OCI-LY7 (cell line): ENCODE results near the gene SCLT1. TPM values are rescaled to one million over a fixed set of nuclear protein-coding genes. Genes with fewer than 3 reads are reported as not detected.

Experiments used
- BruUV-seq: library from RNA; stranded (reverse); fragments of 400-500 nt; replicated peaks from 2 replicates; lab custom pipeline; 2021; lab: Mats Ljungman, UMichigan
- CTCF ChIA-PET: fragments of 300-600 bp; sonication (Branson Sonifier 250); formaldehyde crosslinking; loops from one replicate; lab custom pipeline; 2022; ENCODE audit warnings: antibody characterized with exemption; ENCODE audit not compliant: unreplicated experiment; lab: Charles Lee
- POLR2A ChIA-PET: fragments of 300-600 bp; sonication (Branson Sonifier 250); formaldehyde crosslinking; loops from one replicate; lab custom pipeline; 2022; ENCODE audit warnings: antibody characterized with exemption; lab: Charles Lee
- DNase-seq: peaks from one replicate; pipeline ENCODE4 v3.0.0-alpha.2; 2015; ENCODE audit warnings: low spot score
- H2AFZ ChIP-seq: fragments of 200-600 bp; sonication (generic), shearing (Covaris generic); 2 replicates; pipeline ENCODE4 v1.6.1; 2014; ENCODE audit warnings: mild to moderate bottlenecking, antibody characterized with exemption, low read length, moderate library complexity
- H3K27ac ChIP-seq: fragments of 200-600 bp; sonication (generic); 2 replicates; pipeline ENCODE4 v1.5.1; 2014; ENCODE audit warnings: mixed run types, low read depth, mild to moderate bottlenecking, moderate library complexity, low read length, inconsistent platforms; ENCODE audit not compliant: poor library complexity, severe bottlenecking
- H3K36me3 ChIP-seq: fragments of 200-600 bp; sonication (generic); 2 replicates; pipeline ENCODE4 v1.6.1; 2014; ENCODE audit warnings: mild to moderate bottlenecking, antibody characterized with exemption, low read length, moderate library complexity, mixed read lengths; ENCODE audit not compliant: insufficient read depth
- H3K4me1 ChIP-seq: fragments of 200-600 bp; sonication (generic); 2 replicates; pipeline ENCODE4 v1.5.1; 2014; ENCODE audit warnings: mild to moderate bottlenecking, low read length; ENCODE audit not compliant: insufficient read depth, poor library complexity, severe bottlenecking
- H3K4me2 ChIP-seq: fragments of 200-600 bp; sonication (generic); 2 replicates; pipeline ENCODE4 v1.6.1; 2014; ENCODE audit warnings: mild to moderate bottlenecking, low read length
- H3K4me3 ChIP-seq: fragments of 200-600 bp; sonication (generic); 2 replicates; pipeline ENCODE4 v1.5.1; 2014; ENCODE audit warnings: mild to moderate bottlenecking, low read depth, low read length; ENCODE audit not compliant: poor library complexity, severe bottlenecking
- H3K79me2 ChIP-seq: fragments of 200-600 bp; sonication (generic); 2 replicates; pipeline ENCODE4 v1.6.1; 2016; ENCODE audit warnings: low read depth, mild to moderate bottlenecking, low read length, moderate library complexity, mixed read lengths; ENCODE audit not compliant: insufficient read depth
- H3K9me2 ChIP-seq: fragments of 200-600 bp; sonication (generic); 2 replicates; pipeline ENCODE4 v1.6.1; 2016; ENCODE audit warnings: mild to moderate bottlenecking, low read length, mixed read lengths; ENCODE audit not compliant: insufficient read depth
- H3K9me3 ChIP-seq: fragments of 200-600 bp; sonication (generic); 2 replicates; pipeline ENCODE4 v1.6.1; 2014; ENCODE audit warnings: mild to moderate bottlenecking, mixed run types, low read length, mixed read lengths
- H4K20me1 ChIP-seq: fragments of 200-600 bp; sonication (generic); 2 replicates; pipeline ENCODE4 v1.6.1; 2014; ENCODE audit warnings: mild to moderate bottlenecking, antibody characterized with exemption, low read length, moderate library complexity, mixed read lengths; ENCODE audit not compliant: insufficient read depth
- CTCF ChIP-seq: fragments of 200-600 bp; sonication (generic); conservative IDR thresholded peaks from 2 replicates; pipeline ENCODE4 v1.5.1; 2014; ENCODE audit warnings: mild to moderate bottlenecking, antibody characterized with exemption, low read length, moderate library complexity, mixed read lengths
- EZH2phosphoT487 ChIP-seq: fragments of 200-600 bp; sonication (generic); IDR thresholded peaks from 2 replicates; pipeline ENCODE4 v1.6.1; 2018; ENCODE audit warnings: low read depth, borderline replicate concordance, mild to moderate bottlenecking, mixed run types, antibody characterized with exemption, low read length, moderate library complexity, mixed read lengths
- intact Hi-C: fragments of 100-400 bp; cut with micrococcal nuclease; formaldehyde crosslinking; loops from one replicate; pipeline ENCODE4 v1.10.0; 2022; ENCODE audit not compliant: unreplicated experiment
- total RNA-seq, 2 experiments: library from RNA; depleted of rRNA in 1 of 2; stranded (reverse); fragments of >200 nt in 1 of 2; shearing (Covaris generic) in 1 of 2; gene quantifications; 2 replicates each; pipeline ENCODE4 v1.2.3, GENCODE V29; 2014 to 2022

SCLT1 gene
- total RNA-seq, 2 experiments from 2014 or later: 36.9 to 42.0 TPM

DNA sequence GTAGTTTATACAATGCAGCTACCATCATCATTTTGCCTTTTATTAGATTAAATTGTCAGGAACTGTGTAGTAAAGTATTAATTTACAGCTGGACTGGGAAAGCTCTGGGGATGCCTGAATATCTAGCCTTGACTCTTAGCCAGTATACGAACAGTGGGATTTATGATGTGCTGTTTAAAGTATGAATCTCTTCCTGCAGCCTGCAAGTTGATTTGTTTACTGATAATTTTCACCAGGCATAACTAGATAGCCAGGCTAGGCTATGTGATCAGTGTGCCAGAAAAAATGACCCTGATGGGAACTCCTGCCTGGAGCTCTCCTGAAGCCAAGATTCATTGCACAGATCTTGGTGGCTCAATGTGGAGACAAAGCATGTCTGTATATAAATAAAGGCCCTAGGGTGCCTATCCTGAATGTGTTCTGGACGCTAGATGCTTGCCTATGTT is 119.2 kb downstream of the SCLT1 start:
- H3K9me3 ChIP-seq: no peaks in the 10 kb centered on the region
- no peaks in the 10 kb centered on the region for H3K4me1 ChIP-seq
- H3K9me2 ChIP-seq: no peaks in the 10 kb centered on the region
- BruUV-seq: no TSS peak
- no peak overlapping the region for H2AFZ ChIP-seq
- no peak overlapping the region for H3K4me2 ChIP-seq
- intact Hi-C loops: no loop called here
- ChIA-PET CTCF (no interaction called here), POLR2A (interaction anchor here (1.0 to 1.2 kb wide), 2 partner anchors 9 to 15 kb away, joined by 4 to 5 read pairs; no protein-coding TSS in a partner anchor)
- no peak for DNase-seq
- H3K27ac ChIP-seq: no peak overlapping the region
- no peaks in the 10 kb centered on the region for H4K20me1 ChIP-seq
- H3K36me3 ChIP-seq: no peaks in the 10 kb centered on the region
- no peaks in the 10 kb centered on the region for H3K79me2 ChIP-seq
- no peak overlapping the region for H3K4me3 ChIP-seq
- TF ChIP-seq EZH2phosphoT487 (no peak), CTCF (no peak)

DNA sequence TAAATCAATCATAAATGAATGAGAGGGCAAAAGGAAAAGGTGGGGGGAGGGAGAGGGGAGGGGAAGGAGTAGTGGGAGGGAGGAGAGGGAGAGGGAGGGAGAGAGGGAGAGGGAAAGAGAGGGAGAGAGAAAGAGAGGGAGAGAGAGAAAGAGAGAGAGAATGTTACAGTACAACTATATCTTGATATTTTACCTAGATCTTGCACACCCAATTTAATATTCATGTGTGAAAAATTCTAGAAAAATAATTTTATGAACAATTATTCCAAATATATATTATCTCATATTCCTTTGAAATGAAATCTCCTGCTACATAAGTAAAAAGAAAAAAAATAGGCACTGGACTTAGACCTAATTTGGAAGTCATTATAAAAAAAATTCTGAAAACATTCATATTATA is 120.0 kb downstream of the SCLT1 start:
- ChIA-PET CTCF (no interaction called here), POLR2A (interaction anchor here (1.0 to 1.2 kb wide), 2 partner anchors 9 to 15 kb away, joined by 4 to 5 read pairs; no protein-coding TSS in a partner anchor)
- Histone ChIP-seq H3K36me3 (peaks cover 7% of the 10 kb centered on the region), H3K27ac (no peak overlapping the region), H2AFZ (no peak overlapping the region), H3K4me1 (no peaks in the 10 kb centered on the region), H3K9me2 (no peaks in the 10 kb centered on the region), H4K20me1 (no peaks in the 10 kb centered on the region), H3K4me2 (no peak overlapping the region), H3K9me3 (no peaks in the 10 kb centered on the region), H3K79me2 (no peaks in the 10 kb centered on the region), H3K4me3 (no peak overlapping the region)
- no peak for TF ChIP-seq CTCF
- TF ChIP-seq EZH2phosphoT487: no peak
- no peak for DNase-seq
- intact Hi-C loops: no loop called here
- no TSS peak for BruUV-seq

GRCh38 chr4:128961405-128961804 is 131.9 kb downstream of the SCLT1 start:
- intact Hi-C loops: no loop called here
- no TSS peak for BruUV-seq
- no peak overlapping the region for H3K4me2 ChIP-seq

More at GRCh38 chr4:128961405-128961804, 131.9 kb downstream of the SCLT1 start:
- ChIA-PET POLR2A (no interaction called here), CTCF (no interaction called here)
- Histone ChIP-seq H3K27ac (no peak overlapping the region), H4K20me1 (no peaks in the 10 kb centered on the region), H3K36me3 (no peaks in the 10 kb centered on the region), H2AFZ (no peak overlapping the region), H3K9me3 (no peaks in the 10 kb centered on the region), H3K4me3 (no peak overlapping the region), H3K79me2 (no peaks in the 10 kb centered on the region), H3K9me2 (no peaks in the 10 kb centered on the region), H3K4me1 (peaks cover 12% of the 10 kb centered on the region)
- TF ChIP-seq CTCF: no peak
- no peak for TF ChIP-seq EZH2phosphoT487
- DNase-seq: no peak
